HL-60 (cell line): ENCODE measurements around the gene WDR59.

ENCODE experiments used
- DNase-seq, 2 experiments: peaks; one replicate each; pipeline ENCODE4 v3.0.0-alpha.2; 2010 to 2020; ENCODE audit warnings: low read depth in 1 of 2, low spot score in 1 of 2
- H3K27ac ChIP-seq: fragments of 250-450 bp; sonication (Bioruptor Pico); replicated peaks from 2 replicates; pipeline ENCODE4 v1.5.1; 2020; ENCODE audit warnings: mild to moderate bottlenecking, moderate library complexity
- H3K27me3 ChIP-seq: fragments of 250-450 bp; sonication (Bioruptor Pico); 2 replicates; pipeline ENCODE4 v1.5.1; 2021; ENCODE audit warnings: mild to moderate bottlenecking, moderate library complexity; ENCODE audit not compliant: insufficient read depth, poor library complexity, severe bottlenecking
- H3K4me3 ChIP-seq: replicated peaks from 2 replicates; pipeline ENCODE4 v1.5.1; 2011; ENCODE audit warnings: mild to moderate bottlenecking, control low read depth, low read length; ENCODE audit not compliant: insufficient read depth
- GABPA ChIP-seq: IDR thresholded peaks from 2 replicates; pipeline ENCODE4 v1.6.1; 2012; ENCODE audit warnings: low read depth
- POLR2AphosphoS5 ChIP-seq: IDR thresholded peaks from 2 replicates; pipeline ENCODE4 v1.6.1; 2012; ENCODE audit warnings: low read depth
- SPI1 ChIP-seq: IDR thresholded peaks from 2 replicates; pipeline ENCODE4 v1.6.1; 2012; ENCODE audit warnings: low read depth, mild to moderate bottlenecking, borderline replicate concordance
- TF ChIP-seq, protein P1 (sequence below): IDR thresholded peaks from 2 replicates; pipeline ENCODE4 v1.6.1; 2012; ENCODE audit warnings: low read depth; ENCODE audit not compliant: insufficient replicate concordance
- TF ChIP-seq, protein P2 (sequence below): IDR thresholded peaks from one replicate; pipeline ENCODE4 v1.5.1; 2011; ENCODE audit warnings: low read length, control low read depth, inconsistent platforms; ENCODE audit not compliant: insufficient read depth

The WDR59 gene

DNA sequence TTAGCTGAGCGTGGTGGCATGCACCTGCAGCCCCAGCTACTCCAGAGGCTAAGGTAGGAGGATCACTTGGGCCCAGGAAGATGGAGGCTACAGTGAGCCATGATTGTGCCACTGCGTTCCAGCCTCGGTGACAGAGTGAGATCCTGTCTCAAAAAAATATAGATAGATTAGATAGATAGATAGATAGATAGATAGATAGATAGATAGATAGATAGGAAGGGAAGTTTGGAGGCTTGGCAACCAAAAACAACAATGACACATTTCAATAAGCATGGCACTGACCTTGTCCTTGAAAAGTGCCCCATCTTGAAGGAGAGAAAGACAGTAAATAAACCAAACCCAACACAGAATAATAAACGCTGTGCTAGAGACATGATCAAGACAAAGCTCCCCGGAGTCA, 152.7 kb downstream of the WDR59 start:
- TF ChIP-seq, protein P1, sequence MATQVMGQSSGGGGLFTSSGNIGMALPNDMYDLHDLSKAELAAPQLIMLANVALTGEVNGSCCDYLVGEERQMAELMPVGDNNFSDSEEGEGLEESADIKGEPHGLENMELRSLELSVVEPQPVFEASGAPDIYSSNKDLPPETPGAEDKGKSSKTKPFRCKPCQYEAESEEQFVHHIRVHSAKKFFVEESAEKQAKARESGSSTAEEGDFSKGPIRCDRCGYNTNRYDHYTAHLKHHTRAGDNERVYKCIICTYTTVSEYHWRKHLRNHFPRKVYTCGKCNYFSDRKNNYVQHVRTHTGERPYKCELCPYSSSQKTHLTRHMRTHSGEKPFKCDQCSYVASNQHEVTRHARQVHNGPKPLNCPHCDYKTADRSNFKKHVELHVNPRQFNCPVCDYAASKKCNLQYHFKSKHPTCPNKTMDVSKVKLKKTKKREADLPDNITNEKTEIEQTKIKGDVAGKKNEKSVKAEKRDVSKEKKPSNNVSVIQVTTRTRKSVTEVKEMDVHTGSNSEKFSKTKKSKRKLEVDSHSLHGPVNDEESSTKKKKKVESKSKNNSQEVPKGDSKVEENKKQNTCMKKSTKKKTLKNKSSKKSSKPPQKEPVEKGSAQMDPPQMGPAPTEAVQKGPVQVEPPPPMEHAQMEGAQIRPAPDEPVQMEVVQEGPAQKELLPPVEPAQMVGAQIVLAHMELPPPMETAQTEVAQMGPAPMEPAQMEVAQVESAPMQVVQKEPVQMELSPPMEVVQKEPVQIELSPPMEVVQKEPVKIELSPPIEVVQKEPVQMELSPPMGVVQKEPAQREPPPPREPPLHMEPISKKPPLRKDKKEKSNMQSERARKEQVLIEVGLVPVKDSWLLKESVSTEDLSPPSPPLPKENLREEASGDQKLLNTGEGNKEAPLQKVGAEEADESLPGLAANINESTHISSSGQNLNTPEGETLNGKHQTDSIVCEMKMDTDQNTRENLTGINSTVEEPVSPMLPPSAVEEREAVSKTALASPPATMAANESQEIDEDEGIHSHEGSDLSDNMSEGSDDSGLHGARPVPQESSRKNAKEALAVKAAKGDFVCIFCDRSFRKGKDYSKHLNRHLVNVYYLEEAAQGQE: no peak
- TF ChIP-seq SPI1 (no peak), GABPA (no peak), POLR2AphosphoS5 (no peak)
- TF ChIP-seq, protein P2, sequence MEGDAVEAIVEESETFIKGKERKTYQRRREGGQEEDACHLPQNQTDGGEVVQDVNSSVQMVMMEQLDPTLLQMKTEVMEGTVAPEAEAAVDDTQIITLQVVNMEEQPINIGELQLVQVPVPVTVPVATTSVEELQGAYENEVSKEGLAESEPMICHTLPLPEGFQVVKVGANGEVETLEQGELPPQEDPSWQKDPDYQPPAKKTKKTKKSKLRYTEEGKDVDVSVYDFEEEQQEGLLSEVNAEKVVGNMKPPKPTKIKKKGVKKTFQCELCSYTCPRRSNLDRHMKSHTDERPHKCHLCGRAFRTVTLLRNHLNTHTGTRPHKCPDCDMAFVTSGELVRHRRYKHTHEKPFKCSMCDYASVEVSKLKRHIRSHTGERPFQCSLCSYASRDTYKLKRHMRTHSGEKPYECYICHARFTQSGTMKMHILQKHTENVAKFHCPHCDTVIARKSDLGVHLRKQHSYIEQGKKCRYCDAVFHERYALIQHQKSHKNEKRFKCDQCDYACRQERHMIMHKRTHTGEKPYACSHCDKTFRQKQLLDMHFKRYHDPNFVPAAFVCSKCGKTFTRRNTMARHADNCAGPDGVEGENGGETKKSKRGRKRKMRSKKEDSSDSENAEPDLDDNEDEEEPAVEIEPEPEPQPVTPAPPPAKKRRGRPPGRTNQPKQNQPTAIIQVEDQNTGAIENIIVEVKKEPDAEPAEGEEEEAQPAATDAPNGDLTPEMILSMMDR: no peak
- Histone ChIP-seq H3K27me3 (no peaks in the 10 kb centered on the region), H3K27ac (no peak overlapping the region), H3K4me3 (no peak overlapping the region)
- DNase-seq: no peak

DNA sequence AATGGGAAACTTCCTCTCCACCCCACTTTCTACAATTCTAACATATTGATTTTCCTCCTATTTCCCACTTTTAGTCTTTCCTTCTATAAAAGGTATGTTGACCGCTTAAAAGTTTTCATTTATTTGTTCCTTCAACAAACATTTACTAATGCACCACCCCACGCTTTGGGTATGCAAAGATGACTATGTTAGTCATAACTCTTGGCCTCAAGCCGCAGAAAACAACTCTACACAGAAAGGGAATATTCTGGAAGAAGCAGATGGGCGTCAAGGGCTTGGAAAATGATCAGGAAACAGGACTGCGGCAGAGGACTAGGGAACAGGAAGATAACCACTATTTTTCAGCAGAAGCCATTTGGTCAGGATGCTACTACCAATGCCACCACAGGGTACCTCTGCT, 153.5 kb downstream of the WDR59 start:
- Histone ChIP-seq H3K27me3 (no peaks in the 10 kb centered on the region), H3K27ac (no peak overlapping the region), H3K4me3 (no peak overlapping the region)
- TF ChIP-seq SPI1 (no peak), GABPA (no peak), POLR2AphosphoS5 (no peak)
- TF ChIP-seq, protein P1: no peak
- TF ChIP-seq, protein P2: no peak
- DNase-seq: no peak

DNA sequence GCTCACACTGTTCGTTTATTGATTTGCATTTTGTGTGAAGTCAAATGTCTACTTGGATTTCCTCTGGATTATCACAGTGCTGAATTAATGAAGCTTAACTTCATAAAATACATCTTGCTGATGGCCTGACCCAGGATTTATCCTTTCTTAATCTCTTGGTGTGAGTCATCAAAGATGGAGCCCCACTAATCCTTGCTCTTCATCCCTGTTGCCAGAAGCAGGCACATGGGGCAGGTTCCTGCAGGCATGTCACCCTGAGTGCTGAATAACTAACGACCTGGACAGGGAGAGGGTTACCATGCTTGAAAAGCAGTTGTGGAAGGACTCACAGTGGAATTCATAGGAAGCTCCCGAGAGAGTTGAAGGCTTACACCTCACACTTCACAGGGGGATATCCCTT, 154.3 kb downstream of the WDR59 start:
- Histone ChIP-seq H3K27ac (no peak overlapping the region), H3K4me3 (no peak overlapping the region), H3K27me3 (no peaks in the 10 kb centered on the region)
- no peak for DNase-seq
- no peak for TF ChIP-seq GABPA
- no peak for TF ChIP-seq POLR2AphosphoS5
- TF ChIP-seq, protein P2: no peak
- no peak for TF ChIP-seq SPI1
- TF ChIP-seq, protein P1: no peak
